ENCODE measurements around the gene ATP6V0B.

- peak; percentile 63 for TF ChIP-seq HMGN3 (IDR thresholded peaks at IDR 0.05; ENCODE audit: borderline replicate concordance, extremely low read depth, insufficient read length, low read depth, low read length)
- TF ChIP-seq MTF1 (CRISPR knock-in tag; IDR thresholded peaks at IDR 0.05; ENCODE audit: borderline replicate concordance): no peak
- peak; percentile 96 for TF ChIP-seq EHMT2 (IDR thresholded peaks at IDR 0.05)
- TF ChIP-seq HINFP (tag; conservative IDR thresholded peaks at IDR 0.05; ENCODE audit: low read depth): no peak
- no peak for TF ChIP-seq NFE2L1 (tag; IDR thresholded peaks at IDR 0.05; ENCODE audit: borderline replicate concordance, low read depth)
- TF ChIP-seq SPI1 (IDR thresholded peaks at IDR 0.05; ENCODE audit: borderline replicate concordance, low read depth, low read length): peak; percentile 26; the same call in 1 of the 2 replicates
Measured at GRCh38 chr1:43946236-43947060, 28.3 kb upstream of the ATP6V0B start, which contains the start of gene IPO13.

Data from K562 (cell line).